ENCODE results near the gene CBFB. TPM values are rescaled to one million over a fixed set of nuclear protein-coding genes. Genes with fewer than 3 reads are reported as not detected.
A peak's percentile ranks its signal among the peaks of the same experiment; 100 is the strongest.

CBFB gene
- total and polyA plus RNA-seq, 2 of the 4 experiments (the other 2 are of a cell fraction): 44.2 to 48.0 TPM

GRCh38 chr16:67137605-67138004 lies 108.7 kb downstream of the CBFB start:
- no peak overlapping the region for H2AK5ac ChIP-seq (ENCODE audit: low read depth, low read length)
- H3K4me2 ChIP-seq (ENCODE audit: low read depth, low read length): no peak overlapping the region
- in situ Hi-C loops (cut with MboI; ENCODE audit: low sequenced_read_pairs) (no loop called here), intact Hi-C loops (cut with micrococcal nuclease) (no loop called here), dilution Hi-C loops (cut with HindIII; ENCODE audit: low sequenced_read_pairs, unreplicated experiment) (no loop called here)
- CTCF ChIA-PET: interaction anchor here (1.5 to 1.6 kb wide), 2 partner anchors 17 to 119 kb away, joined by 3 to 8 read pairs; no protein-coding TSS in a partner anchor
- no peak overlapping the region for H3K18ac ChIP-seq (ENCODE audit: low read depth, low read length)
- H3K4ac ChIP-seq (ENCODE audit: low read depth, low read length): no peak overlapping the region
- no peak overlapping the region for H3K27ac ChIP-seq (ENCODE audit: insufficient read depth, low read length)
- no peak overlapping the region for H3K14ac ChIP-seq (replicated peaks; ENCODE audit: low read depth, low read length)
- H3K4me1 ChIP-seq (ENCODE audit: control insufficient read depth, insufficient read depth, low read length): no peaks in the 10 kb centered on the region
- no CpG with 5 or more reads among the region's 3 CpGs for WGBS, 2 experiments (ENCODE audit: extremely low coverage in 2 of 2, insufficient read length in 1 of 2)
- H3K9me3 ChIP-seq (ENCODE audit: control insufficient read depth, insufficient read depth, low read length): no peaks in the 10 kb centered on the region
- no peak overlapping the region for H3K9ac ChIP-seq (ENCODE audit: low read depth, low read length)
- no peak overlapping the region for H4K5ac ChIP-seq (ENCODE audit: low read depth, low read length)
- no TSS peak for BruUV-seq (replicated peaks)
- no peaks in the 10 kb centered on the region for H3K27me3 ChIP-seq (ENCODE audit: control insufficient read depth, insufficient read depth, low read length)
- no peak overlapping the region for H2AK9ac ChIP-seq (replicated peaks; ENCODE audit: low read depth, low read length, poor library complexity)
- H3K36me3 ChIP-seq (ENCODE audit: control insufficient read depth, insufficient read depth, low read length): peaks cover 53% of the 10 kb centered on the region
- POLR2A ChIA-PET (ENCODE audit: unreplicated experiment): no interaction called here
- no peak overlapping the region for H4K91ac ChIP-seq (ENCODE audit: insufficient read depth, low read depth, low read length)
- no peak overlapping the region for H2AFZ ChIP-seq (replicated peaks; ENCODE audit: low read length, poor library complexity)
- peak; percentile 31 for DNase-seq
- H2BK20ac ChIP-seq (ENCODE audit: low read depth, low read length): no peak overlapping the region
- H2BK5ac ChIP-seq (ENCODE audit: low read depth, low read length, poor library complexity, severe bottlenecking): no peak overlapping the region
- H3K4me3 ChIP-seq (ENCODE audit: insufficient read depth, low read depth, low read length): no peak overlapping the region
- peaks cover 3% of the 10 kb centered on the region for H3K9me1 ChIP-seq (ENCODE audit: insufficient read depth, low read length)
- H3K56ac ChIP-seq (ENCODE audit: extremely low read depth, insufficient read depth, low read length): no peak overlapping the region
- TF ChIP-seq CHD1 (IDR thresholded peaks at IDR 0.05; ENCODE audit: low read depth, low read length) (no peak), NFE2L2 (IDR thresholded peaks at IDR 0.05; ENCODE audit: low read depth, low read length) (no peak), RCOR1 (IDR thresholded peaks at IDR 0.05; ENCODE audit: insufficient replicate concordance, low read length) (no peak), SMC3 (IDR thresholded peaks at IDR 0.05; ENCODE audit: low read depth, low read length) (no peak), MAZ (IDR thresholded peaks at IDR 0.05; ENCODE audit: borderline replicate concordance, low read depth, low read length) (no peak), CEBPB (IDR thresholded peaks at IDR 0.05; ENCODE audit: low read depth, low read length) (no peak), BHLHE40 (IDR thresholded peaks at IDR 0.05; ENCODE audit: low read depth, low read length) (no peak), RAD21 (IDR thresholded peaks at IDR 0.05; ENCODE audit: low read length) (no peak), ELK1 (IDR thresholded peaks at IDR 0.05; ENCODE audit: borderline replicate concordance, low read depth, low read length) (no peak), FOS (IDR thresholded peaks at IDR 0.05; ENCODE audit: low read depth, low read length) (no peak), MXI1 (IDR thresholded peaks at IDR 0.05; ENCODE audit: borderline replicate concordance, low read depth, low read length) (no peak), POLR2A (IDR thresholded peaks at IDR 0.05; ENCODE audit: low read depth, low read length) (no peak), RFX5 (IDR thresholded peaks at IDR 0.05; ENCODE audit: low read depth, low read length) (no peak), CTCF (conservative IDR thresholded peaks at IDR 0.05; ENCODE audit: low read depth, low read length) (no peak), MAFK (IDR thresholded peaks at IDR 0.05; ENCODE audit: low read depth, low read length) (no peak)
- TF ChIP-seq, protein P1, sequence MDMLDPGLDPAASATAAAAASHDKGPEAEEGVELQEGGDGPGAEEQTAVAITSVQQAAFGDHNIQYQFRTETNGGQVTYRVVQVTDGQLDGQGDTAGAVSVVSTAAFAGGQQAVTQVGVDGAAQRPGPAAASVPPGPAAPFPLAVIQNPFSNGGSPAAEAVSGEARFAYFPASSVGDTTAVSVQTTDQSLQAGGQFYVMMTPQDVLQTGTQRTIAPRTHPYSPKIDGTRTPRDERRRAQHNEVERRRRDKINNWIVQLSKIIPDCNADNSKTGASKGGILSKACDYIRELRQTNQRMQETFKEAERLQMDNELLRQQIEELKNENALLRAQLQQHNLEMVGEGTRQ (IDR thresholded peaks at IDR 0.05; ENCODE audit: low read depth, low read length): no peak
- H2BK120ac ChIP-seq (ENCODE audit: low read depth, low read length): no peak overlapping the region
- H4K8ac ChIP-seq (ENCODE audit: low read depth in 2 of 2, low read length in 2 of 2): no peak overlapping the region
- no peak overlapping the region for H3K23ac ChIP-seq (ENCODE audit: low read depth, low read length)
- peaks cover 0 to 5% of the 10 kb centered on the region in 2 experiments; a peak in 1 of 4 replicates for H3K79me1 ChIP-seq (ENCODE audit: low read depth in 1 of 2, low read length in 2 of 2)
- no peak overlapping the region for H2BK15ac ChIP-seq (ENCODE audit: low read depth, low read length)
- no peaks in the 10 kb centered on the region for H4K20me1 ChIP-seq (ENCODE audit: insufficient read depth, low read length)
- no peak for ATAC-seq (ENCODE audit: low read depth)

All from IMR-90 (cell line).